Esophagus mucosa (tissue), 1 donor: ENCODE measurements around the gene SMYD3. TPM values are rescaled to one million over a fixed set of nuclear protein-coding genes. Genes with fewer than 3 reads are reported as not detected.
"Not testable (repeated sequence)": the region's sequence is repeated elsewhere in the genome, so short reads cannot be mapped to it uniquely, and the experiment has no call there.

Experiments used
- ATAC-seq: fragments of 200-7000 bp; cut with Tn5 transposase; one replicate; pipeline ENCODE4 v1.9.1; 2020
- total RNA-seq: library from RNA; stranded (reverse); gene quantifications from one replicate; pipeline ENCODE4 v1.2.4, GENCODE V29; 2023
- donor health status: DM: yes; HTN: yes; CAD: no.

The SMYD3 gene
- total RNA-seq, 1 donor from 2014 or later, result 6.9 TPM

DNA sequence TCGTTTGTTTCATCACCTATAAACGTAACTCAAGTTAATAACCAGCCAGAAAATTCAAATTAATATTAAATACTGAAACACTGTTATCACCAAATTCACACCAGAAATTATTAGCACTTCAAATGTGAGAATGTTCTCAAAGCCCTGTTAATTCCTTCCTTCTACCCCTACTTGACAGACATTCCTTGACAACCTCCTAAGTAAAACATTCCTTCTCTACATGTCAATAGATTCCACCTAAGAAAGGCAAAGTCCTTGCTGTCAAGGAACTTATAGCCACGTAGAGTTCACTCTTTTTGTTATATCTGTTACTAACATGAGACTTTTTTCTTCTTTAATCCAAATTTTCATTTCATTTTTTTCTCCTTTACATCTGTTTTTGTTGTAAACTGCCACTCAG is 441.5 kb downstream of the SMYD3 start:
- no peak for ATAC-seq

GRCh38 chr1:246064891-246065290 is 442.2 kb downstream of the SMYD3 start:
- ATAC-seq, result no peak

DNA sequence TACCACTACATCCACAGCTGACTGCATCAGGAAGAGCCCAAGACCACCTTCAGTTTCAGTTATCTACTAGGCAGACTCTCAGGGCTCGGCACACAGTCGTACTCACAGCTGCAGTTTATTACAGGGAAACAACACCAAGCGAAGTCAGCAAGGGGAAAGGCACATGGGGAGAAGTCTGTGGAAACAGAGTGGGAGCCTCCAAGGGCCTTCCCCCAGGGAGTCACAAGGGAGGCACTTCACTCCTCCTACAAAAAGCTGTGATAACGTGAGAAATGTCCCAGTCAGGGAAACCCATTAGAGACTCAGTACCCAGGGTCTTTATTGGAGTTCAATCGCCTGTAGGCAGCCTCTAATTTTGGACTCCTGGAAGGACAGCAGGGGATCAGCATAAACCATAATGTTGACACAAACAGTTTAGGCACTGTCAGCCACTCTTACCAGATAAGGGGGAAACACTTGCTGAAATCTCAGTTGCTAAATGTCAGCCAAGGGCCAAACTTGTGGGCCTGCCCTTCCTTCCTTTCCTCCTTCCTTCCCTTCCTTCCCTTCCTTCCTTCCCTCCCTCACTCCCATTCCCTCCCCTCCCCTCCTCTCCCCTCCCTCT is 444.0 kb downstream of the SMYD3 start:
- no peak for ATAC-seq

GRCh38 chr1:246058466-246058865 is 448.6 kb downstream of the SMYD3 start:
- ATAC-seq, result no peak

GRCh38 chr1:246052603-246053002 is 454.5 kb downstream of the SMYD3 start:
- ATAC-seq, result no peak

- no peak for ATAC-seq
Measured at GRCh38 chr1:246051909-246052518, 455.1 kb downstream of the SMYD3 start.

- ATAC-seq, result no peak
Measured at GRCh38 chr1:246048693-246049092, 458.4 kb downstream of the SMYD3 start.

DNA sequence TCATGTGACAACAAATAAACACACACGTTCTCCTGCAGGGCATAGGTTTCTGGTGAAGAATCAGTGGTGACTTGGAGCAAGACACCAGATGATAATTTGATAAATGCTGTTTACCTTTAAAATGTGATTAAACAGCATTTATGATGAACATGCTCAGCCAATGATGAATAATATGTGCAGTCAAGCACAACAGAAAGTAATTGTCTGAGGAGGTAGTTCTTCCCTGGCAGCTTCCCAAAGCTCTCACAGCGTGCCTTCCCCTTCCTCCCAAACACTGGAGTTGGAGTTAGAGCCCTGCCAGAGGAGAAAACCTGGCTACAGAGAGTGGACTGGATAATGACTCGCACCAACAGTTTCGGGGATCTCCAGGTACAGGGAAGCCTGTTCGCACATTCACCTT is 463.5 kb downstream of the SMYD3 start:
- ATAC-seq, result no peak

GRCh38 chr1:246041360-246041759 is 465.7 kb downstream of the SMYD3 start:
- ATAC-seq, result no peak

DNA sequence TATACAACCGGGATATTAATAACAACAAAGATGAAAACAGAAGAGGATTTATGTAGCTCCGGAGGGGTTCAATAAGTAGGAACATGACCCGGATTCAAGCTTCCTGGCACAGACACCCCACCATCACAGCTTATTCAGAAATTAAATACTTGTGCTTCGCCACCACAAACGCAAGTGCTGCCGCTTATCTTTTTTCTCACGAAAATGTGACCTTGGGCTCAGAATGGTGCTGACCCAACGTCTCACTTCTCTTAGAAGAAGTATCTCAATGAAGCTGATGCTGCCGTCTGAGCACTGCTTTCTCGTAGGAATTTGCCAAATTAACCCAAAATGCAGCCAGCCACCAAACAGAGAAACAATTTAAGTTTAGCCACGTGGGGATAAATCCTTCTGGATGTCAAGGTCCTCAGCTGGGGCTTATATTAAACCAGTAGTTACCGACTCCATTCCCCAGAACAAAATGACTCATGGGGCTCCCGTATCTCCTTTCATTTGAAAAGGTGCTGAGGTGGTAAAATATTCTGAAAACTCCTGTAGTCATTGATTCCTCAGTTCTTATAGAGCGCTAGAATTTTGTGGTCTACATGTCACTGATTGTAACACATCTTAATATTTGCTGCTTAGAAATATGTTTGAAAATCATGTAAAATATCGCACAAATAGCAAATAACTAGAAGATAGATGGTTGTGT is 466.7 kb downstream of the SMYD3 start:
- no peak for ATAC-seq

DNA sequence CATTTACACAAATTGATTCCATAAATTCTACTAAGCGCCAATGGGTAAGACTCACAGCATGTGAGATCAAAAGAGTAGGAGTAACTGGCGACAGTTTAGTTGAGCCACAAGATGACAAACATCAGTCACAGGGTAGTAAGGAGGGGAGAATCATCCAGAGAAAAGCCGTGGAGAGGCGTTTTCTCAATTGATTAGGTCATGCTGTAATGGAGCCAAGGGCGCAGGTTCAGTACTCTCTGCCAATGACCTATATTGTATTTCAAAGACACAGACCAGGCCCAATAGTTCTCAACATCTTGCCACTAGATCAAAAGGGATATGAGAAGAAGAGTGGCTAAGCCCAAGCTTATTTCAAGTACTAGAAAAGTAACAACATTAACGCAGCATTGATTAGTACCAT is 467.5 kb downstream of the SMYD3 start:
- no peak for ATAC-seq

DNA sequence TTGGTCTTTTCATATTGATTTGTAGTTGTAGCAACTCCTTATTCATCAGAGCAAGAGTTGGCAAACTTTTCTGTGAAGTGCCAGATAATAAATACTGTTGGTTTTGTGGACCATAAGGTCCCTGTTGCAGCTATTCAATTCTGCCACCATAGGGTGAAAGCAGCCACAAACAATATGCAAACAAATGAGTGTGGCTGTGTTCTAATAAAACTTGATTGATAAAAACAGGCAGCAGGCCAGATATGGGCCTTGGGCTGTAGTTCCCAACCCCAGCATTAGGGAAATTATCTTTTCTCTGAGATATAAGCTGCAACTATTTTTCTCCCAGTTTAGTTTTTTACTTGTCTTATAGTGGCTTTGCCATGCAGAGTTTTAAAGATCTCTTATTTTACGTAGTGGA is 469.2 kb downstream of the SMYD3 start:
- no peak for ATAC-seq

DNA sequence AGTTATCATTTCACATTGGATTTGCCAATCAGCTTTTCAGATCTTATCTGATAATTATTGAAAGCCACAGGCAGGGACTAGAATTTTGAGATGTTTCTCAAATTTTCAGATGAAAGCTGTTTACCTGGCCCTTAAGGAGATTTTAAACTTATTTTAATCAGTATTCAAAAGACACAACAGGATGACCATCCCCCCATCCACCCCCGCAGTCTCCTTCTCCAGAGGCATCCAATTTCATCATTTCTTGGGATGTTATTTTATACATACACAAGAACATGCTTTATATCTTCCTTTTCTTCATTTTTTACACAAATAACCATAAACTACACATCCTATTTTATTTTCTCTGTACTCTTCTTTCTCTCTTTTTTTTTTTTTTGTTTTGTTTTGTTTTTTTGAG is 470.9 kb downstream of the SMYD3 start:
- ATAC-seq, result no peak

GRCh38 chr1:246035060-246035541 is 472.0 kb downstream of the SMYD3 start:
- no peak for ATAC-seq

DNA sequence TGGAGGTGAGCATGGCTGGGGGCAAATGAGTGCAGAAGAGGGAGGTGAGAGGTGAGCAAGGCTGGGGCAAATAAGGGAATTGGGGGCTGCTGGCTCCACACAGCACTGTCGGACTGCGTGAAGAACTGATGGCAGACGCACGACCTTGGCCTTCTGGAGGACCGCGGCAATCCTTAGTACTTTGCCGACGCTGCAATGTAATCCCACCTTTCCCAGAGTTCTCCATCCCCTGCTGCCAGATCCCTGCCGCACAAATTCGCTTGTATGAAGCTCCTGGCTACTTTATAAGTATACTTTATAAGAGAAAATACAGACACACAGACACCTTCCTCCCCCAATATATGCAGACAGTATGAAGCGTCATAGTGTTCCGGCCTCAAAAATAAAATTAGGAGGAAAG is 472.4 kb downstream of the SMYD3 start:
- ATAC-seq, result no peak

- no peak for ATAC-seq
Measured at GRCh38 chr1:246032984-246033383, 474.1 kb downstream of the SMYD3 start.

GRCh38 chr1:246032031-246032551 is 475.0 kb downstream of the SMYD3 start:
- no peak for ATAC-seq

DNA sequence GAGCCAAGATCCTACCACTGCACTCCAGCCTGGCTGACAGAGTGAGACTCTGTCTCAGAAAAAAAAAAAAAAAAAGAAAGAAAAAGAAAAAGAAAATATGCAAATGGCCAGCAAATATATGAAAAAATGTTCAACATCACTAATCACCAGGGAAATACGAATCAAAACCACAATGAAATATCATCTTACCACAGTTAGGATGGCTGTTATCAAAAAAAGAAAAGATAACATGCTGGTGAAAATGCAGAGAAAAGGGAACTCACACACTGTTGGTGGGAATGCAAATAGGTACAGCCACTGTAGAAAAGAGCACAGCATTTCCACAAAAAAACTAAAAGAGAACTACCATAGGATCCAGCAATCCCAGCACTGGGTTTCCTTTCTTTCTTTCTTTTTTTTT is 477.5 kb downstream of the SMYD3 start:
- ATAC-seq, result no peak

- not testable (repeated sequence) for ATAC-seq
Measured at GRCh38 chr1:246024118-246024517, 483.0 kb downstream of the SMYD3 start.

DNA sequence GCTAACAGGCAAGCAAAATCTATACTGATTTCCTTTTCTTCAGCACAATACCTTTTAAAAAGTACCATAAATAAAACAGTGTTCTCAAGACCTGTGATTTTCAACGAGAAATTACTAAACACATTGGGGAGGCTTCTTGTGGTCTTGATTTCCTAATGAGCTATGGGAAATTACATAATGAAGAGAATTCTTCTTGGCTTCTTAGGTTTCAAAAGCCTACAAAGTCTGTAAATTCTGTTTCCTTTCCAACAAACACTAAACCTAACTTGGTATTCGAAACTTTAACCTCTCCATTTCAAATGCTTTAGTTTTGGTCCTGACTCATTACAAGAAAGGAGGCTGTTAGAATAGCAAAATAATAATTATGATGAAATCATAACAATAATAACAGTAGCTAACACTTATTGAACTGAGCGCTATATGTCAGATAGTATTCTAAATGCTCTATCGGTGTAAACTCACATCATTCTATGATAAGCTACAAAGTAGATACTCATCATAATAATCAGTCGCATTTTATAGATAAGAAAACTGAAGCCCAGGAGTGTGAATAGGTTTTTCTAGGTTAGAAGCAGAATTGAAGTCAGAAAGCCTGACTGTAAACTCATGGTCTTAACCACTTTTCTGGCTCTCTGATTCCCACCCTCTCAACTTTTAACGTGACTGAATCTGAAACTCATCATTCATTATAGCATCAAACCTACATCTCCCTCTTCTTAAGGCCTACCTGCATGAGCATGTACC is 486.7 kb downstream of the SMYD3 start:
- ATAC-seq, result no peak

DNA sequence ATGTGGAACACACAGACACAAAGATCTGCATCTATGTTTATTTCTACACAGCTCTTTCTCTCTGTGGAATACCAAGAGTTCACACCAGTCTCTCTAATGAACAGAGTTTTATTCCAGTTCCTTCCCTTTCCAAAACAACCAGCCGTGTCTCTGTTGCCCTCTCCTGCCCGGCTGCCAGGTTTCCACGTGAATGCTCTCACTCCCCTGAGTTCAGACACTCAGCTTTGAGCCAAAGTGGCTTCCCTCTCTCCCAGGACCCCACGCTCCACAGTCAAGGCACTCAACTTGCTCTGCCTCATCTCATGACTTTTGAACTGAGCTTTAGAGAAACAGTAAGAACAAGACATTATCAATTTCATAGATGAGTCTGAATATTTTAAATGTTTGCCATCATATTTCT is 488.9 kb downstream of the SMYD3 start:
- ATAC-seq, result no peak

DNA sequence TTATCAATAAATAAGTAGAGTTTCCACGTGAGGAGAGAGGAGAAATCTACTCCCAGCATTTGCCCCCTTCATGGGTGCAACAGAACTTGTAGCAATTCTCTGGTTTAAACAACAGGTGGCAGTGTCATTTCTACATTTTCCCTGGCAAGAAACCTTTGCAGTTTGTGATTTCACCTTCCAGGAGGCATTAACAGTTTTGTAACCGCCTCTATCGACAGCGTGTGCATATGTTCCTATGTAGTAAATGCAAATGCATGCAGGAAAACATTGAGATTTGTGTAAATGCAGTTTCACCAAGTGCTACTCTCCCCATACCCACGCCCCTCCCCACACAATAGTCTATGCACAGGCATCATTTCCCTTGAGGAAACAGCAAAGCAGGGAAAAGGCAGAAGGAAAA is 494.7 kb downstream of the SMYD3 start:
- no peak for ATAC-seq

- no peak for ATAC-seq
Measured at GRCh38 chr1:246010386-246010785, 496.7 kb downstream of the SMYD3 start.
